Calu3 (cell line): ENCODE results near the gene PTPRC. TPM values are rescaled to one million over a fixed set of nuclear protein-coding genes. Genes with fewer than 3 reads are reported as not detected.

Experiments used
- BruUV-seq: library from RNA; stranded (reverse); fragments of 400-500 nt; replicated peaks from 2 replicates; lab custom pipeline; 2021; lab: Mats Ljungman, UMichigan
- CTCF ChIA-PET: fragments of 300-600 bp; sonication (Branson Sonifier 250); formaldehyde crosslinking; loops from one replicate; lab custom pipeline; 2022; ENCODE audit warnings: antibody characterized with exemption; lab: Charles Lee
- DNase-seq: peaks from one replicate; pipeline ENCODE4 v3.0.0; 2022
- H3K27ac Mint-ChIP-seq: one replicate; pipeline ENCODE4 v1.8.0; 2022; ENCODE audit warnings: mixed read lengths; ENCODE audit not compliant: unreplicated experiment
- H3K27me3 Mint-ChIP-seq: one replicate; pipeline ENCODE4 v1.8.0; 2022; ENCODE audit warnings: mixed read lengths; ENCODE audit not compliant: unreplicated experiment
- H3K36me3 Mint-ChIP-seq: one replicate; pipeline ENCODE4 v1.8.0; 2022; ENCODE audit warnings: mild to moderate bottlenecking, moderate library complexity, mixed read lengths; ENCODE audit not compliant: insufficient read depth, unreplicated experiment
- H3K4me1 Mint-ChIP-seq: one replicate; pipeline ENCODE4 v1.8.0; 2022; ENCODE audit warnings: mild to moderate bottlenecking, low read depth, mixed read lengths; ENCODE audit not compliant: unreplicated experiment
- H3K4me3 Mint-ChIP-seq: one replicate; pipeline ENCODE4 v1.8.0; 2022; ENCODE audit warnings: mild to moderate bottlenecking, low read depth, moderate library complexity, mixed read lengths; ENCODE audit not compliant: unreplicated experiment
- H3K9me3 Mint-ChIP-seq: one replicate; pipeline ENCODE4 v1.8.0; 2022; ENCODE audit warnings: low read depth, mixed read lengths; ENCODE audit not compliant: unreplicated experiment
- intact Hi-C: fragments of 100-400 bp; cut with micrococcal nuclease; formaldehyde crosslinking; loops from one replicate; pipeline ENCODE4 v1.10.0; 2022; ENCODE audit not compliant: unreplicated experiment
- total RNA-seq: library from RNA; stranded (reverse); gene quantifications from 2 replicates; pipeline ENCODE4 v1.2.3, GENCODE V29; 2022
- TF ChIP-seq, protein P1 (sequence below): fragments of 200-600 bp; IDR thresholded peaks from one replicate; pipeline ENCODE4 v1.8.0; 2022; ENCODE audit warnings: antibody characterized with exemption; ENCODE audit not compliant: unreplicated experiment

PTPRC gene
- total RNA-seq, 1 experiment from 2014 or later = not detected

DNA sequence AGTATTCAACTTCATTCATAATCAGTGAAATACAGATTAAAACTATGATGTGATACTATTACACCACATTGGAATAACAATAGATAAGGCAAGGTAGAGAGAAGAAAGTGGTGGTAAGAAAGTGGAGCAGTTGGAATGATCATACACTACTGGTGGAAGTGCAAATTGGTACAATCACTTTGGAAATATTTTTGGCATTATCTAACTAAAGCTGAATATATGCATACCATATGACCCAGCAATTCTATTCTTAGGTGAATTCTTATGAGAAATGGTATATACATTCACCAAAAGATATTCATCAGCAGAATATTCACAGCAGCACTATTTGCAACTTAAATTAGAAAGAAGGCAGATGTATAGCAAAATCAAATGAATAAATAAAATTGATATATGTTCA lies 21.4 kb upstream of the PTPRC start:
- intact Hi-C loops = no loop called here
- Mint-ChIP-seq H3K27ac (no peak overlapping the region), H3K4me1 (no peaks in the 10 kb centered on the region), H3K36me3 (no peaks in the 10 kb centered on the region), H3K9me3 (no peaks in the 10 kb centered on the region), H3K27me3 (no peaks in the 10 kb centered on the region), H3K4me3 (no peak overlapping the region)
- CTCF ChIA-PET = no interaction called here
- TF ChIP-seq, protein P1, sequence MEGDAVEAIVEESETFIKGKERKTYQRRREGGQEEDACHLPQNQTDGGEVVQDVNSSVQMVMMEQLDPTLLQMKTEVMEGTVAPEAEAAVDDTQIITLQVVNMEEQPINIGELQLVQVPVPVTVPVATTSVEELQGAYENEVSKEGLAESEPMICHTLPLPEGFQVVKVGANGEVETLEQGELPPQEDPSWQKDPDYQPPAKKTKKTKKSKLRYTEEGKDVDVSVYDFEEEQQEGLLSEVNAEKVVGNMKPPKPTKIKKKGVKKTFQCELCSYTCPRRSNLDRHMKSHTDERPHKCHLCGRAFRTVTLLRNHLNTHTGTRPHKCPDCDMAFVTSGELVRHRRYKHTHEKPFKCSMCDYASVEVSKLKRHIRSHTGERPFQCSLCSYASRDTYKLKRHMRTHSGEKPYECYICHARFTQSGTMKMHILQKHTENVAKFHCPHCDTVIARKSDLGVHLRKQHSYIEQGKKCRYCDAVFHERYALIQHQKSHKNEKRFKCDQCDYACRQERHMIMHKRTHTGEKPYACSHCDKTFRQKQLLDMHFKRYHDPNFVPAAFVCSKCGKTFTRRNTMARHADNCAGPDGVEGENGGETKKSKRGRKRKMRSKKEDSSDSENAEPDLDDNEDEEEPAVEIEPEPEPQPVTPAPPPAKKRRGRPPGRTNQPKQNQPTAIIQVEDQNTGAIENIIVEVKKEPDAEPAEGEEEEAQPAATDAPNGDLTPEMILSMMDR = no peak
- DNase-seq = no peak
- no TSS peak for BruUV-seq

GRCh38 chr1:198619375-198620140 lies 19.3 kb upstream of the PTPRC start:
- Mint-ChIP-seq H3K4me3 (no peak overlapping the region), H3K27ac (no peak overlapping the region), H3K36me3 (no peaks in the 10 kb centered on the region), H3K27me3 (no peaks in the 10 kb centered on the region), H3K4me1 (no peaks in the 10 kb centered on the region), H3K9me3 (no peaks in the 10 kb centered on the region)
- intact Hi-C loops = no loop called here
- CTCF ChIA-PET = no interaction called here
- no peak for DNase-seq
- TF ChIP-seq, protein P1 = no peak
- BruUV-seq = no TSS peak

- Mint-ChIP-seq H3K27me3 (no peaks in the 10 kb centered on the region), H3K4me3 (no peak overlapping the region), H3K27ac (no peak overlapping the region), H3K4me1 (no peaks in the 10 kb centered on the region), H3K9me3 (no peaks in the 10 kb centered on the region), H3K36me3 (no peaks in the 10 kb centered on the region)
- DNase-seq = no peak
- intact Hi-C loops = no loop called here
- no TSS peak for BruUV-seq
- CTCF ChIA-PET = no interaction called here
- TF ChIP-seq, protein P1 = no peak
Measured at GRCh38 chr1:198620218-198620617, 18.6 kb upstream of the PTPRC start.

- Mint-ChIP-seq H3K27ac (no peak overlapping the region), H3K4me3 (no peak overlapping the region), H3K27me3 (no peaks in the 10 kb centered on the region), H3K4me1 (no peaks in the 10 kb centered on the region), H3K36me3 (no peaks in the 10 kb centered on the region), H3K9me3 (no peaks in the 10 kb centered on the region)
- no peak for DNase-seq
- TF ChIP-seq, protein P1 = no peak
- no TSS peak for BruUV-seq
- CTCF ChIA-PET = interaction anchor here (0.7 kb wide), 1 partner anchor 361 kb away, joined by 3 read pairs; no protein-coding TSS in a partner anchor
- intact Hi-C loops = no loop called here
Measured at GRCh38 chr1:198620951-198621824, 17.7 kb upstream of the PTPRC start.
